Activated naive CD8-positive, alpha-beta T cell (primary cell): ENCODE measurements around the gene RARA.

Experiments used
- H3K27ac Mint-ChIP-seq: one replicate; pipeline ENCODE4 v1.8.0; 2021; ENCODE audit warnings: mixed read lengths
- H3K27me3 Mint-ChIP-seq: one replicate; pipeline ENCODE4 v1.8.0; 2021; ENCODE audit warnings: mixed read lengths
- H3K36me3 Mint-ChIP-seq: one replicate; pipeline ENCODE4 v1.8.0; 2021; ENCODE audit warnings: mixed read lengths
- H3K4me1 Mint-ChIP-seq: one replicate; pipeline ENCODE4 v1.8.0; 2021; ENCODE audit warnings: low read depth, mixed read lengths
- H3K4me3 Mint-ChIP-seq: one replicate; pipeline ENCODE4 v1.8.0; 2021; ENCODE audit warnings: mild to moderate bottlenecking, mixed read lengths
- H3K9me3 Mint-ChIP-seq: one replicate; pipeline ENCODE4 v1.8.0; 2021; ENCODE audit warnings: low read depth, mixed read lengths

RARA gene

GRCh38 chr17:40307001-40307730, 1.8 kb upstream of the RARA start:
- H3K4me3 Mint-ChIP-seq, result no peak overlapping the region
- no peak overlapping the region for H3K27ac Mint-ChIP-seq
- H3K27me3 Mint-ChIP-seq, result no peaks in the 10 kb centered on the region
- H3K36me3 Mint-ChIP-seq, result no peaks in the 10 kb centered on the region
- H3K4me1 Mint-ChIP-seq, result peaks cover 15% of the 10 kb centered on the region
- no peaks in the 10 kb centered on the region for H3K9me3 Mint-ChIP-seq

- Mint-ChIP-seq H3K4me3 (no peak overlapping the region), H3K9me3 (no peaks in the 10 kb centered on the region), H3K36me3 (no peaks in the 10 kb centered on the region), H3K27me3 (no peaks in the 10 kb centered on the region), H3K27ac (no peak overlapping the region), H3K4me1 (peaks cover 16% of the 10 kb centered on the region)
These were observed 1.2 kb upstream of the RARA start for GRCh38 chr17:40307740-40308239.

- H3K4me1 Mint-ChIP-seq, result peaks cover 19% of the 10 kb centered on the region
- H3K27me3 Mint-ChIP-seq, result no peaks in the 10 kb centered on the region
- peak overlapping the region; percentile 30 for H3K27ac Mint-ChIP-seq
- no peaks in the 10 kb centered on the region for H3K9me3 Mint-ChIP-seq
- no peaks in the 10 kb centered on the region for H3K36me3 Mint-ChIP-seq
- no peak overlapping the region for H3K4me3 Mint-ChIP-seq
These were observed 1.1 kb downstream of the RARA start for GRCh38 chr17:40309949-40310510.

DNA sequence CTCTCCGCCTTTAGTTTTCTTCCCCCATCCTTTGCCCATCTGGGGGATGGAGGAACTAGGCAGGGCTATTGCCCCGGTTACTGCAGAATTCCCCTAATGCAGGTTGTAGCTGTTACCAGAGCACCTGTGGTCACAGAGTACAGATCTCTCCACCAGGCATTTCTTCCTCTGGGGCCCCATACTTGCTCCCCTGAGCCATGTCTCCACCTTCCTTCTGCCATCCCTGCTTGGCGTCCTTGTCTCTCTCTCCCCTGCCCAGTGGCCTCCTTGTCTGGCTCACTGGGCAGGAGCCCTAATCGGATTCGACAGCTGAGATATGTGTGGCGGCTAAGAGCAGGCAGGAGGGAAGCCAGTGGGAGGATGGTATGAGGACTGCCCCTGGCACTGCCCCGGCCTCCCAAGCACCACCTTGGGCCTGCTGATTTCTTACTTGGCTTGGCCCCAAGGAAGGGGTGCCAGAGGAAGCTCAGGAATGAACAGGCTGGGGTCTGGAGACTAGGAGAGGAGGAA, 2.0 kb downstream of the RARA start:
- Mint-ChIP-seq H3K9me3 (no peaks in the 10 kb centered on the region), H3K4me1 (peaks cover 28% of the 10 kb centered on the region), H3K27ac (no peak overlapping the region), H3K27me3 (no peaks in the 10 kb centered on the region), H3K4me3 (peak overlapping the region; percentile 23), H3K36me3 (no peaks in the 10 kb centered on the region)

GRCh38 chr17:40311575-40311974, 2.6 kb downstream of the RARA start:
- peaks cover 35% of the 10 kb centered on the region for H3K4me1 Mint-ChIP-seq
- no peaks in the 10 kb centered on the region for H3K9me3 Mint-ChIP-seq
- no peak overlapping the region for H3K4me3 Mint-ChIP-seq
- no peaks in the 10 kb centered on the region for H3K27me3 Mint-ChIP-seq
- no peak overlapping the region for H3K27ac Mint-ChIP-seq
- H3K36me3 Mint-ChIP-seq, result no peaks in the 10 kb centered on the region

GRCh38 chr17:40312131-40312731, 3.3 kb downstream of the RARA start:
- H3K9me3 Mint-ChIP-seq, result no peaks in the 10 kb centered on the region
- no peaks in the 10 kb centered on the region for H3K27me3 Mint-ChIP-seq
- H3K4me3 Mint-ChIP-seq, result no peak overlapping the region
- H3K27ac Mint-ChIP-seq, result no peak overlapping the region
- H3K36me3 Mint-ChIP-seq, result no peaks in the 10 kb centered on the region
- H3K4me1 Mint-ChIP-seq, result peaks cover 37% of the 10 kb centered on the region

- Mint-ChIP-seq H3K27ac (no peak overlapping the region), H3K9me3 (no peaks in the 10 kb centered on the region), H3K27me3 (no peaks in the 10 kb centered on the region), H3K4me1 (peaks cover 45% of the 10 kb centered on the region), H3K4me3 (no peak overlapping the region), H3K36me3 (no peaks in the 10 kb centered on the region)
These were observed 4.1 kb downstream of the RARA start for GRCh38 chr17:40312893-40313667.

DNA sequence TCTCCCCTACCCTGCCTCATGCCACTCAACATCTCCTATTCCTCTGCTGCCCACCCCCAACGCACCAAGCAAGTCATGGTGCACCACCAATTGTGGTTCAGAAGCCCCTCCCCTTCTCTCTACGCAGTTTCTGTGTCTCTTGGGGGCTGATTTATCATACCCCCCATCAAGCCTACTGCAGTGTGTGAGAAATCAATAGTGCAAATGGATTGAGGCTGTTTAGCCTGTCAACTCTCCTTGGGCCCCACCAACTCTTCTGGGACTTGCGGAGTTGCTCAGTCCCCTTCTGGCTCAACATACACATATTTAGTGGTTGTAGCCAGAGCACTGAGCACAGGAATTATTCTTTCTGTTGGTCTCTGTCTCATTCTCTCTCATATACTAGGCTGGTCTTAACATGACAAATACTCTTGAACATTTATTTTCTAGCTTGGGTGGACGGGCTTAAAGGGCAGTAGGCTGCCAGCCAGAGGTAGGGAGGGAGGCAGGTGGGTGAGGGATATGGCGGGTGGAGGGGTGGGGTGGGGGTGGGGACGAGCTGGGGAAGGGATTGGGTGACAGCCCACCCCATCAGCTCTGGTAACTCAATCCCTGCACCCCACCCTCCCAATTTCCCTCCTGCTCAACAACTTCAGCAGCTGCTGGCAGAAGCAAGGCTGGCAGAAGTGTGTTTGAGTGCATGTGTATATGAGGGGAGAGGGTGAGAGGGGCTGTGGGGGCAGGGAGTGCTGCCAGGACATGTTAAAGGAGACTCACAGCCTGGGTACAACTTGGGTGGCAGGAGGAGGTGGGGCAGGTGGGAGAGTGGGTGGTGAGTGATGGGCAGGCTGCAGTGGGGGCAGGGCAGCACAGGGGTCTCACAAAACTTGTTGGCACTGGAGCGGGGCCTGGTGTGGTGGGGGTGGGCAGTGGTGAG, 4.9 kb downstream of the RARA start:
- Mint-ChIP-seq H3K4me1 (peaks cover 45% of the 10 kb centered on the region), H3K27me3 (no peaks in the 10 kb centered on the region), H3K4me3 (peak overlapping the region; percentile 0), H3K36me3 (no peaks in the 10 kb centered on the region), H3K9me3 (no peaks in the 10 kb centered on the region), H3K27ac (peak overlapping the region; percentile 87)

GRCh38 chr17:40314584-40314956, 5.6 kb downstream of the RARA start:
- no peaks in the 10 kb centered on the region for H3K9me3 Mint-ChIP-seq
- H3K27ac Mint-ChIP-seq, result peak overlapping the region; percentile 87
- peaks cover 45% of the 10 kb centered on the region for H3K4me1 Mint-ChIP-seq
- peak overlapping the region; percentile 75 for H3K4me3 Mint-ChIP-seq
- no peaks in the 10 kb centered on the region for H3K27me3 Mint-ChIP-seq
- H3K36me3 Mint-ChIP-seq, result no peaks in the 10 kb centered on the region

DNA sequence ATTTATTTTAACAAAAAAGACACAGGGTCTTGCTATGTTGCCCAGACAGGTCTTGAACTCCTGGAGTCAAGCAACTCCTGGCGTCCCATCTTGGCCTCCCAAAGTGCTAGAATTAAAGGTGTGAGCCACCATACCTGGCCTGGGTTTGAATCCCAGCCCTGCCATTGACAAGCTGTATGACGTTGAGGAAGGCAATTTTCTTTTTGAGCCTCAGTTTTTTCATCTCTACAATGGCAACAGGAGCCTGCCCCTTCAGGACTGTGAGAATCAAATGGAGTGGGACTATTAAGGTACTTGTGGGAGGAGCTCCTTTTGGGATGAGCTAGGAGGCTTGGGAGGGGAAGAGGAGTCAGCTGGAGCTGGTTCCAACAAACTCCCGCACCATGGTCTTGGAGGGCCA, 6.2 kb downstream of the RARA start:
- Mint-ChIP-seq H3K4me3 (no peak overlapping the region), H3K27me3 (no peaks in the 10 kb centered on the region), H3K27ac (no peak overlapping the region), H3K4me1 (peaks cover 50% of the 10 kb centered on the region), H3K9me3 (no peaks in the 10 kb centered on the region), H3K36me3 (no peaks in the 10 kb centered on the region)

- Mint-ChIP-seq H3K27me3 (no peaks in the 10 kb centered on the region), H3K4me1 (peaks cover 56% of the 10 kb centered on the region), H3K27ac (no peak overlapping the region), H3K9me3 (no peaks in the 10 kb centered on the region), H3K36me3 (no peaks in the 10 kb centered on the region), H3K4me3 (no peak overlapping the region)
These were observed 6.9 kb downstream of the RARA start for GRCh38 chr17:40315678-40316570.

GRCh38 chr17:40316571-40317344, 7.8 kb downstream of the RARA start:
- Mint-ChIP-seq H3K4me3 (peak overlapping the region; percentile 99), H3K9me3 (no peaks in the 10 kb centered on the region)

More at GRCh38 chr17:40316571-40317344, 7.8 kb downstream of the RARA start:
- Mint-ChIP-seq H3K27ac (no peak overlapping the region), H3K36me3 (no peaks in the 10 kb centered on the region), H3K27me3 (no peaks in the 10 kb centered on the region), H3K4me1 (peaks cover 62% of the 10 kb centered on the region)
